HFF-Myc (cell line): ENCODE results near the gene CORO7.

ENCODE experiments used
- DNase-seq: peaks from one replicate; pipeline ENCODE4 v3.0.0-alpha.2; 2011; ENCODE audit warnings: low read depth; ENCODE audit errors: extremely low read depth
- H3K4me3 ChIP-seq: replicated peaks from 2 replicates; pipeline ENCODE4 v1.5.1; 2011; ENCODE audit warnings: low read depth, mild to moderate bottlenecking, control low read depth, low read length
- TF ChIP-seq, protein P1 (sequence below): IDR thresholded peaks from 2 replicates; pipeline ENCODE4 v1.5.1; 2012; ENCODE audit warnings: mild to moderate bottlenecking, low read depth, low read length, control low read depth; ENCODE audit errors: missing control alignments

Gene CORO7

DNA sequence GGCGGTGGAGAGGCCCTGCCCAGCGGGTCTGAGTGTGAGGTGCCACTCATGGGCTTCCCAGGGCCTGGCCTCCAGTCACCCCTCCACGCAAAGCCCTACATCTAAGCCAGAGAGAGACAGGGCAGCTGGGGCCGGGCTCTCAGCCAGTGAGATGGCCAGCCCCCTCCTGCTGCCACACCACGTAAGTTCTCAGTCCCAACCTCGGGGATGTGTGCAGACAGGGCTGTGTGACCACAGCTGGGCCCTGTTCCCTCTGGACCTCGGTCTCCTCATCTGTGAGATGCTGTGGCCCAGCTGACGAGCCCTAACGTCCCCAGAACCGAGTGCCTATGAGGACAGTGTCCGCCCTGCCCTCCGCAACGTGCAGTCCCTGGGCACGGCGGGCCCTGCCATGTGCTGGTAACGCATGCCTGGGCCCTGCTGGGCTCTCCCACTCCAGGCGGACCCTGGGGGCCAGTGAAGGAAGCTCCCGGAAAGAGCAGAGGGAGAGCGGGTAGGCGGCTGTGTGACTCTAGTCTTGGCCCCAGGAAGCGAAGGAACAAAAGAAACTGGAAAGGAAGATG, 33.5 kb downstream of the CORO7 start:
- TF ChIP-seq, protein P1, sequence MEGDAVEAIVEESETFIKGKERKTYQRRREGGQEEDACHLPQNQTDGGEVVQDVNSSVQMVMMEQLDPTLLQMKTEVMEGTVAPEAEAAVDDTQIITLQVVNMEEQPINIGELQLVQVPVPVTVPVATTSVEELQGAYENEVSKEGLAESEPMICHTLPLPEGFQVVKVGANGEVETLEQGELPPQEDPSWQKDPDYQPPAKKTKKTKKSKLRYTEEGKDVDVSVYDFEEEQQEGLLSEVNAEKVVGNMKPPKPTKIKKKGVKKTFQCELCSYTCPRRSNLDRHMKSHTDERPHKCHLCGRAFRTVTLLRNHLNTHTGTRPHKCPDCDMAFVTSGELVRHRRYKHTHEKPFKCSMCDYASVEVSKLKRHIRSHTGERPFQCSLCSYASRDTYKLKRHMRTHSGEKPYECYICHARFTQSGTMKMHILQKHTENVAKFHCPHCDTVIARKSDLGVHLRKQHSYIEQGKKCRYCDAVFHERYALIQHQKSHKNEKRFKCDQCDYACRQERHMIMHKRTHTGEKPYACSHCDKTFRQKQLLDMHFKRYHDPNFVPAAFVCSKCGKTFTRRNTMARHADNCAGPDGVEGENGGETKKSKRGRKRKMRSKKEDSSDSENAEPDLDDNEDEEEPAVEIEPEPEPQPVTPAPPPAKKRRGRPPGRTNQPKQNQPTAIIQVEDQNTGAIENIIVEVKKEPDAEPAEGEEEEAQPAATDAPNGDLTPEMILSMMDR: no peak
- DNase-seq: no peak
- no peak overlapping the region for H3K4me3 ChIP-seq

- TF ChIP-seq, protein P1: no peak
- H3K4me3 ChIP-seq: no peak overlapping the region
- no peak for DNase-seq
Measured at GRCh38 chr16:4381935-4382794, 34.2 kb downstream of the CORO7 start.

GRCh38 chr16:4381072-4381934, 35.1 kb downstream of the CORO7 start:
- no peak for DNase-seq
- H3K4me3 ChIP-seq: no peak overlapping the region
- TF ChIP-seq, protein P1: no peak

DNA sequence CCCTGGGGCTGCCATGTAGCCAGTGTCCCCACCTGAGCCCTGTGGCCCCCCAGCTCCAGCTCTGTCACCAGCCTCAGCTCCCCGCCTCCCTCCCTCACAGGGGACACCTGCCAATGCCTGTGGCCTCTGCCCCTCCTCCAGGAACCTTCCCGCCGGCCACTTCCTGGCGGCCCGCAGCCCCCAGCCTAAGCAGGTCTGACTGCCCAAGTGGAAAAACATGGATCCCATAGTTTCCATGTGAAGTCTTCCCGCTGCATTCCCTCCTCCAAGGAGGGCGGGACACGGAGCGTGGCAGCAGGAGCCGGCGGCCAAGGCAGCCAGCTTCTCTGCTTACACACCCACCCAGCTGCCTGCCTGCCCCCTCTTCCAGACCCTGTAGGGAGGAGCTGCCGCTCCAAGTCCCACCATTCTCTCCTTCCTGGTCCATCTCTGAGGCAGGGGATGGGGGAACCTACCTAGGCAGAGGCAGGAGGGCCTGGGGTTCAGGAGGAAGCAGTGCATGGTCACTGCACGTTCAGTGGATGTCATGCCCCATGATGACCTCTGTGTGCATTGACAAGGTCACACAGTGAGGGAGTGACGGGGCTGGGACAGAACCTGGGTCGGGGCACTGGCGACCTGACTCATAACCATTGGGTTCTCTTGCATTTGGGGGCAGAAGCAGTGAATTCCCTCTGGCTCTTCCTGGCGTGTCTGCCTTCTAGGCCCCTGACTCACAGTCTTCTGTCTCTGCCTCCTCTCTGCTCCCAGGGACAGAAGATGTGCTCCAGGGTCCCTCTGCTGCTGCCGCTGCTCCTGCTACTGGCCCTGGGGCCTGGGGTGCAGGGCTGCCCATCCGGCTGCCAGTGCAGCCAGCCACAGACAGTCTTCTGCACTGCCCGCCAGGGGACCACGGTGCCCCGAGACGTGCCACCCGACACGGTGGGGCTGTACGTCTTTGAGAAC, 36.0 kb downstream of the CORO7 start:
- TF ChIP-seq, protein P1: no peak
- H3K4me3 ChIP-seq: no peak overlapping the region
- DNase-seq: no peak

GRCh38 chr16:4378999-4379690, 37.3 kb downstream of the CORO7 start:
- H3K4me3 ChIP-seq: no peak overlapping the region
- TF ChIP-seq, protein P1: no peak
- DNase-seq: no peak
